Measurements from ENCODE around the gene RBM28.

RBM28 gene

GRCh38 chr7:128266883-128267594, 76.7 kb downstream of the RBM28 start:
- peak overlapping the region; percentile 37 for H3K4me3 ChIP-seq (ENCODE audit: low read depth, low read length)

DNA sequence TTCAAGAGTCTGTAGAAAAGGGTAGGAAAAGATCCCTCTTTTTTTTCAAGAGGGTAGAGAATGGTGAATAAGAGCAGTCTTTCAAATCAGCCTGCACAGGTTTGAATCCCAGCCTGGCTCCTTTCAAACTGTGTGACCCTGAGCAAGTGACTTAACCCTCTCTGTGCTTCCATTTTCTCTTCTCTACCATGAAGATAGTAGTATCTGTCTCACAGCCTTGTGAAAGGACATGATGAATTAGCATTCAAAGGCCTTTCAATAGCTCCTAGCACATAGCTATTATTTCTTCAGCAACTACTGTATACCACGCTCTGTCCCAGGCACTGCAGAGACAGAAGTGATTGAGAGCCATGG, 77.2 kb downstream of the RBM28 start:
- H3K9ac ChIP-seq (ENCODE audit: low read depth, low read length): no peak overlapping the region
- no peak overlapping the region for H3K27ac ChIP-seq (ENCODE audit: low read depth, low read length)
- H3K4me1 ChIP-seq (ENCODE audit: control insufficient read depth, insufficient read depth, low read length): peaks cover 26% of the 10 kb centered on the region
- H3K4me3 ChIP-seq (ENCODE audit: low read depth, low read length): no peak overlapping the region
- no peaks in the 10 kb centered on the region for H3K36me3 ChIP-seq (ENCODE audit: control insufficient read depth, insufficient read depth, low read length)
- H3K9me3 ChIP-seq (ENCODE audit: control insufficient read depth, insufficient read depth, low read length): no peaks in the 10 kb centered on the region
- peaks cover 3% of the 10 kb centered on the region; the same call in 1 of the 2 replicates for H3K27me3 ChIP-seq (ENCODE audit: control insufficient read depth, insufficient read depth, low read length)

More at GRCh38 chr7:128266883-128267594, 76.7 kb downstream of the RBM28 start:
- peaks cover 26% of the 10 kb centered on the region for H3K4me1 ChIP-seq (ENCODE audit: control insufficient read depth, insufficient read depth, low read length)
- peak overlapping the region; percentile 81 for H3K27ac ChIP-seq (ENCODE audit: low read depth, low read length)
- peaks cover 3% of the 10 kb centered on the region; the same call in 1 of the 2 replicates for H3K27me3 ChIP-seq (ENCODE audit: control insufficient read depth, insufficient read depth, low read length)
- no peaks in the 10 kb centered on the region for H3K36me3 ChIP-seq (ENCODE audit: control insufficient read depth, insufficient read depth, low read length)
- no peaks in the 10 kb centered on the region for H3K9me3 ChIP-seq (ENCODE audit: control insufficient read depth, insufficient read depth, low read length)
- H3K9ac ChIP-seq (ENCODE audit: low read depth, low read length): peak overlapping the region; percentile 72

GRCh38 chr7:128265906-128266300, 77.8 kb downstream of the RBM28 start:
- Histone ChIP-seq H3K27ac (ENCODE audit: low read depth, low read length) (no peak overlapping the region), H3K4me1 (ENCODE audit: control insufficient read depth, insufficient read depth, low read length) (peaks cover 22% of the 10 kb centered on the region), H3K36me3 (ENCODE audit: control insufficient read depth, insufficient read depth, low read length) (no peaks in the 10 kb centered on the region), H3K9ac (ENCODE audit: low read depth, low read length) (no peak overlapping the region), H3K4me3 (ENCODE audit: low read depth, low read length) (no peak overlapping the region), H3K27me3 (ENCODE audit: control insufficient read depth, insufficient read depth, low read length) (peaks cover 3% of the 10 kb centered on the region; the same call in 1 of the 2 replicates), H3K9me3 (ENCODE audit: control insufficient read depth, insufficient read depth, low read length) (no peaks in the 10 kb centered on the region)

- Histone ChIP-seq H3K27me3 (ENCODE audit: control insufficient read depth, insufficient read depth, low read length) (peaks cover 3% of the 10 kb centered on the region; the same call in 1 of the 2 replicates), H3K9ac (ENCODE audit: low read depth, low read length) (no peak overlapping the region), H3K27ac (ENCODE audit: low read depth, low read length) (no peak overlapping the region), H3K4me1 (ENCODE audit: control insufficient read depth, insufficient read depth, low read length) (peaks cover 25% of the 10 kb centered on the region), H3K4me3 (ENCODE audit: low read depth, low read length) (no peak overlapping the region), H3K36me3 (ENCODE audit: control insufficient read depth, insufficient read depth, low read length) (no peaks in the 10 kb centered on the region), H3K9me3 (ENCODE audit: control insufficient read depth, insufficient read depth, low read length) (no peaks in the 10 kb centered on the region)
These were observed 78.4 kb downstream of the RBM28 start for GRCh38 chr7:128265156-128265905.

DNA sequence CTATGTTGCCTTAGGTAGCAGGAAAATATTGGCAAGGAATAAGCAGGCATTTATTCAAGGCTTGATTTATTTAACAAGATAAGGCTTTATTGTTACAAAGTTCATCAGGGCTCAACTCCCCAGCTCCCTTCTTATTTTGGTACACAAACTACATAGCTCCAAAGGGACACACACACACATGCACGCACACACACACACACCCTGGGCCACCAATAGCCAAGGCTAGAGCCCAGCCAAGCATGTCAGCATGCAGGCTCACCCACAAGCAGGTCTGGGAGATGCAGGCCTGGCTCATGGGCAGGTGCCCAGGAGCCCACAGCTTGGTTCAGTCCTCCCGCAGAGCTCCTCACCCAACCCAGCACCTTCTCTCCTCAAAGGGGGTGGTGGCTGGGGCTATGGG, 79.2 kb downstream of the RBM28 start:
- Histone ChIP-seq H3K4me3 (ENCODE audit: low read depth, low read length) (no peak overlapping the region), H3K27ac (ENCODE audit: low read depth, low read length) (no peak overlapping the region), H3K9me3 (ENCODE audit: control insufficient read depth, insufficient read depth, low read length) (no peaks in the 10 kb centered on the region), H3K4me1 (ENCODE audit: control insufficient read depth, insufficient read depth, low read length) (peaks cover 33% of the 10 kb centered on the region), H3K36me3 (ENCODE audit: control insufficient read depth, insufficient read depth, low read length) (no peaks in the 10 kb centered on the region), H3K27me3 (ENCODE audit: control insufficient read depth, insufficient read depth, low read length) (peaks cover 3% of the 10 kb centered on the region; the same call in 1 of the 2 replicates), H3K9ac (ENCODE audit: low read depth, low read length) (no peak overlapping the region)

- Histone ChIP-seq H3K27ac (ENCODE audit: low read depth, low read length) (no peak overlapping the region), H3K36me3 (ENCODE audit: control insufficient read depth, insufficient read depth, low read length) (no peaks in the 10 kb centered on the region), H3K9ac (ENCODE audit: low read depth, low read length) (no peak overlapping the region), H3K9me3 (ENCODE audit: control insufficient read depth, insufficient read depth, low read length) (no peaks in the 10 kb centered on the region), H3K4me3 (ENCODE audit: low read depth, low read length) (no peak overlapping the region), H3K27me3 (ENCODE audit: control insufficient read depth, insufficient read depth, low read length) (peaks cover 3% of the 10 kb centered on the region; the same call in 1 of the 2 replicates), H3K4me1 (ENCODE audit: control insufficient read depth, insufficient read depth, low read length) (peaks cover 39% of the 10 kb centered on the region)
These were observed 80.3 kb downstream of the RBM28 start for GRCh38 chr7:128263420-128263819.

GRCh38 chr7:128262273-128263028, 81.3 kb downstream of the RBM28 start:
- peaks cover 3% of the 10 kb centered on the region; the same call in 1 of the 2 replicates for H3K27me3 ChIP-seq (ENCODE audit: control insufficient read depth, insufficient read depth, low read length)
- peaks cover 34% of the 10 kb centered on the region for H3K4me1 ChIP-seq (ENCODE audit: control insufficient read depth, insufficient read depth, low read length)
- H3K9me3 ChIP-seq (ENCODE audit: control insufficient read depth, insufficient read depth, low read length): no peaks in the 10 kb centered on the region
- H3K4me3 ChIP-seq (ENCODE audit: low read depth, low read length): no peak overlapping the region
- no peak overlapping the region for H3K27ac ChIP-seq (ENCODE audit: low read depth, low read length)
- H3K9ac ChIP-seq (ENCODE audit: low read depth, low read length): no peak overlapping the region
- no peaks in the 10 kb centered on the region for H3K36me3 ChIP-seq (ENCODE audit: control insufficient read depth, insufficient read depth, low read length)

DNA sequence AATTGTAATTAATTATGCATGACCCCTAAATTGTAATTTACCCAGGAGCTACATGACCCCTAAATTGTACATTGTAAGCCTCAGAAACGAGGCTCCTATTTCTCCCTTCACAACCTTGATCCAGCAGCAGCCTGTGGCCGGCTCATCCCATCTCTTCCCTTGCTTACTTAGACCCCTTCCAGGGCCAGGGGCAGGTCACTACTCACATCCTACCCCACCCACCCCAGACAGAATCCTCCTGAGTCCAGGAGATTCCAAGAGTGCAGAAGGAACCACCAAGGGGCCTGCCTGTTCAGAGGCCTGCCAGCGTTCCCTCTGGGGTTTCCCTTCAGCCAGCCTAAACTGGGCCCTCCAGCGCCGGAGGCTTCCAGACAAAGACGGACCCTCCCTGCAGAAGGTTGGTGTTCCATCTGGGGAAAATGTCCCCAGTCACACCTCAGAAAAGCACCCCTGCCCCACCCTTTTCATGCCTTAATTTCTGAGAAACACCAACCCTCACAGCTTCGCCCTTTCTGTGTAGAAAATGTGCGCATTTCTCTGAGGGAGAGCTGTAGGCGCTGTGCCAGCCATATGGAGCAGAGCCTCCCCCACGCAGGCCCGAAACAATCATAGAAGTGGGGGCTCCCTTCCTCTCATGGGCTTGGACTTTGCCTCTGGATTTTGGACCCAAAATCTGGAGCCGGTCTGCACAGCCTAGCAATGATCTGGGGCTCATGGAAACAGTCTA, 83.5 kb downstream of the RBM28 start:
- no peak overlapping the region for H3K4me3 ChIP-seq (ENCODE audit: low read depth, low read length)
- H3K9ac ChIP-seq (ENCODE audit: low read depth, low read length): no peak overlapping the region

GRCh38 chr7:128259131-128260061, 84.3 kb downstream of the RBM28 start:
- H3K36me3 ChIP-seq (ENCODE audit: control insufficient read depth, insufficient read depth, low read length): no peaks in the 10 kb centered on the region
- no peak overlapping the region for H3K27ac ChIP-seq (ENCODE audit: low read depth, low read length)
- no peaks in the 10 kb centered on the region for H3K9me3 ChIP-seq (ENCODE audit: control insufficient read depth, insufficient read depth, low read length)
- H3K27me3 ChIP-seq (ENCODE audit: control insufficient read depth, insufficient read depth, low read length): 0 out of 2 replicates have a peak, but pooled peaks cover 3% of the 10 kb centered on the region
- H3K9ac ChIP-seq (ENCODE audit: low read depth, low read length): no peak overlapping the region
- H3K4me1 ChIP-seq (ENCODE audit: control insufficient read depth, insufficient read depth, low read length): peaks cover 17% of the 10 kb centered on the region
- no peak overlapping the region for H3K4me3 ChIP-seq (ENCODE audit: low read depth, low read length)

More for the DNA sequence above, 83.5 kb downstream of the RBM28 start:
- 0 out of 2 replicates have a peak, but pooled peaks cover 3% of the 10 kb centered on the region for H3K27me3 ChIP-seq (ENCODE audit: control insufficient read depth, insufficient read depth, low read length)
- H3K27ac ChIP-seq (ENCODE audit: low read depth, low read length): no peak overlapping the region
- peaks cover 17% of the 10 kb centered on the region for H3K4me1 ChIP-seq (ENCODE audit: control insufficient read depth, insufficient read depth, low read length)
- no peaks in the 10 kb centered on the region for H3K36me3 ChIP-seq (ENCODE audit: control insufficient read depth, insufficient read depth, low read length)
- H3K9me3 ChIP-seq (ENCODE audit: control insufficient read depth, insufficient read depth, low read length): no peaks in the 10 kb centered on the region
